OCI-LY1 (cell line): ENCODE results near the gene GPM6B.

Experiments used
- CTCF ChIP-seq: fragments of 200-600 bp; sonication (generic), shearing (Covaris generic); IDR thresholded peaks from 2 replicates; pipeline ENCODE4 v1.5.1; 2017; ENCODE audit warnings: mild to moderate bottlenecking, antibody characterized with exemption, low read length, moderate library complexity, mixed read lengths
- EZH2 ChIP-seq: fragments of 200-600 bp; sonication (generic), shearing (Covaris generic); IDR thresholded peaks from 2 replicates; pipeline ENCODE4 v1.8.0; 2017; ENCODE audit warnings: borderline replicate concordance, mixed run types, mild to moderate bottlenecking, antibody characterized with exemption, low read length, moderate library complexity, mixed read lengths

- TF ChIP-seq CTCF, result no peak
- no peak for TF ChIP-seq EZH2
These were observed 8.4 kb upstream of the GPM6B start for GRCh38 chrX:13825178-13825762.
